Ishikawa (cell line): ENCODE measurements around the gene TMCO2.

Experiments
- CEBPB ChIP-seq: IDR thresholded peaks from 2 replicates; pipeline ENCODE4 v1.6.1; 2012
- CREB1 ChIP-seq: IDR thresholded peaks from 2 replicates; pipeline ENCODE4 v1.6.1; 2012; ENCODE audit warnings: low read depth
- EGR1 ChIP-seq: IDR thresholded peaks from 2 replicates; pipeline ENCODE4 v1.6.1; 2012
- EP300 ChIP-seq: IDR thresholded peaks from 2 replicates; pipeline ENCODE4 v1.6.1; 2012; ENCODE audit warnings: borderline replicate concordance
- FOXM1 ChIP-seq: IDR thresholded peaks from 2 replicates; pipeline ENCODE4 v1.6.1; 2012; ENCODE audit warnings: low read depth, borderline replicate concordance
- NFIC ChIP-seq: IDR thresholded peaks from 2 replicates; pipeline ENCODE4 v1.6.1; 2012
- RAD21 ChIP-seq: IDR thresholded peaks from 2 replicates; pipeline ENCODE4 v1.6.1; 2012; ENCODE audit warnings: low read depth
- REST ChIP-seq: IDR thresholded peaks from 2 replicates; pipeline ENCODE4 v1.6.1; 2012; ENCODE audit warnings: low read depth, mild to moderate bottlenecking
- TAF1 ChIP-seq: IDR thresholded peaks from 2 replicates; pipeline ENCODE4 v1.6.1; 2012; ENCODE audit warnings: low read depth, mild to moderate bottlenecking
- TCF12 ChIP-seq: IDR thresholded peaks from 2 replicates; pipeline ENCODE4 v1.6.1; 2012; ENCODE audit warnings: low read depth
- TEAD4 ChIP-seq: IDR thresholded peaks from 2 replicates; pipeline ENCODE4 v1.6.1; 2012
- USF1 ChIP-seq: IDR thresholded peaks from 2 replicates; pipeline ENCODE4 v1.6.1; 2012
- YY1 ChIP-seq: IDR thresholded peaks from 2 replicates; pipeline ENCODE4 v1.6.1; 2012; ENCODE audit warnings: low read depth
- ZBTB7A ChIP-seq: IDR thresholded peaks from 2 replicates; pipeline ENCODE4 v1.6.1; 2012; ENCODE audit warnings: low read depth
- TF ChIP-seq, protein P1 (sequence below): IDR thresholded peaks from 2 replicates; pipeline ENCODE4 v1.6.1; 2012

The TMCO2 gene

GRCh38 chr1:40245686-40246085 lies 2.1 kb upstream of the TMCO2 start:
- no peak for TF ChIP-seq FOXM1
- no peak for TF ChIP-seq ZBTB7A
- no peak for TF ChIP-seq CEBPB
- no peak for TF ChIP-seq REST
- TF ChIP-seq YY1 = no peak
- TF ChIP-seq CREB1 = no peak

GRCh38 chr1:40248412-40248811 lies 675 bp downstream of the TMCO2 start:
- no peak for TF ChIP-seq YY1
- no peak for TF ChIP-seq EGR1
- TF ChIP-seq FOXM1 = no peak
- no peak for TF ChIP-seq TEAD4
- no peak for TF ChIP-seq REST

GRCh38 chr1:40251456-40251855 lies 3.7 kb downstream of the TMCO2 start:
- TF ChIP-seq CEBPB (no peak), FOXM1 (no peak), NFIC (no peak), TEAD4 (no peak), USF1 (no peak), RAD21 (no peak), EP300 (no peak), ZBTB7A (no peak), TAF1 (no peak), REST (no peak), CREB1 (no peak), EGR1 (no peak), YY1 (no peak)
- TF ChIP-seq, protein P1, sequence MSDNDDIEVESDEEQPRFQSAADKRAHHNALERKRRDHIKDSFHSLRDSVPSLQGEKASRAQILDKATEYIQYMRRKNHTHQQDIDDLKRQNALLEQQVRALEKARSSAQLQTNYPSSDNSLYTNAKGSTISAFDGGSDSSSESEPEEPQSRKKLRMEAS = no peak

GRCh38 chr1:40252601-40253000 lies 4.9 kb downstream of the TMCO2 start:
- no peak for TF ChIP-seq REST
- no peak for TF ChIP-seq YY1
- TF ChIP-seq USF1 = no peak

DNA sequence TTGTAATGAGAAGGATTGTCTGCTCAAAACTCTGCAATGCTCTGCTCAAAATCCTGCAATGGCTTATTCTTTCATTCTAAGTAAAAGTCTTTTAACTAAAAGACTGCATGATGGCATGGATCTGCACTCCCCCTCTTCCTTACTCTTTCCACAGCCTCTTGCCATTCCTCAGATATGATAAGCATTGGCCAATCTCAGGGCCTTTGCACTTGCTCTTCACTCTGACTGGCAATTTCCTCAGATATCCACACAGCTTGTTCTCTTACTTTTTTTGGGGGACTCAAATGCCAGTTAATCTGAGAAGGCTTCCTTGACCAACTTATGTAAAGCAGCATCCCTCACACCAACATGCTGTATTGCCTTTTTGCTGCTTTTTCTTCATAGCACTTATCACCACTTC lies 7.5 kb downstream of the TMCO2 start:
- no peak for TF ChIP-seq RAD21
- no peak for TF ChIP-seq TCF12
- no peak for TF ChIP-seq TAF1
- no peak for TF ChIP-seq CEBPB
- no peak for TF ChIP-seq NFIC
- TF ChIP-seq TEAD4 = no peak
- TF ChIP-seq, protein P1 = no peak
- TF ChIP-seq EP300 = no peak
- no peak for TF ChIP-seq USF1
- no peak for TF ChIP-seq REST
- no peak for TF ChIP-seq CREB1
- TF ChIP-seq FOXM1 = no peak
- no peak for TF ChIP-seq EGR1
